H9 (cell line): ENCODE measurements around the gene ATE1. TPM values are rescaled to one million over a fixed set of nuclear protein-coding genes. Genes with fewer than 3 reads are reported as not detected.

Experiments
- DNase-seq: peaks from one replicate; pipeline ENCODE4 v3.0.0-alpha.2; 2017
- H2AFZ ChIP-seq: one replicate; pipeline ENCODE4 v1.6.1; 2013; ENCODE audit warnings: mild to moderate bottlenecking, low read length, control low read depth, moderate library complexity
- H2AK5ac ChIP-seq: 2 replicates; pipeline ENCODE4 v1.6.1; 2013; ENCODE audit warnings: low read length, control low read depth, mixed read lengths; ENCODE audit not compliant: insufficient read length
- H2BK120ac ChIP-seq: one replicate; pipeline ENCODE4 v1.6.1; 2013; ENCODE audit warnings: low read depth, mild to moderate bottlenecking, low read length, control low read depth, inconsistent platforms; ENCODE audit not compliant: poor library complexity, severe bottlenecking
- H2BK12ac ChIP-seq: 2 replicates; pipeline ENCODE4 v1.6.1; 2013; ENCODE audit warnings: low read length, control low read depth, mixed read lengths, low read depth; ENCODE audit not compliant: insufficient read length
- H2BK15ac ChIP-seq: 2 replicates; pipeline ENCODE4 v1.6.1; 2013; ENCODE audit warnings: low read depth, low read length, control low read depth
- H2BK20ac ChIP-seq: one replicate; pipeline ENCODE4 v1.6.1; 2013; ENCODE audit warnings: low read depth, mild to moderate bottlenecking, low read length, control low read depth, inconsistent platforms; ENCODE audit not compliant: poor library complexity, severe bottlenecking
- H2BK5ac ChIP-seq: 2 replicates; pipeline ENCODE4 v1.6.1; 2013; ENCODE audit warnings: low read length, control low read depth, mixed read lengths; ENCODE audit not compliant: insufficient read length
- H3K14ac ChIP-seq: 2 replicates; pipeline ENCODE4 v1.6.1; 2013; ENCODE audit warnings: low read length, control low read depth; ENCODE audit not compliant: insufficient read depth
- H3K18ac ChIP-seq: 2 replicates; pipeline ENCODE4 v1.6.1; 2013; ENCODE audit warnings: low read depth, mild to moderate bottlenecking, mixed read lengths, low read length, control low read depth; ENCODE audit not compliant: insufficient read length
- H3K23ac ChIP-seq: 2 replicates; pipeline ENCODE4 v1.6.1; 2013; ENCODE audit warnings: low read length, control low read depth, mixed read lengths, low read depth; ENCODE audit not compliant: insufficient read length
- H3K23me2 ChIP-seq: 2 replicates; pipeline ENCODE4 v1.6.1; 2013; ENCODE audit warnings: low read depth, mild to moderate bottlenecking, mixed read lengths, low read length, control low read depth; ENCODE audit not compliant: insufficient read length, poor library complexity, severe bottlenecking
- H3K27ac ChIP-seq: 2 replicates; pipeline ENCODE4 v1.5.1; 2013; ENCODE audit warnings: low read length, control low read depth, mixed read lengths, low read depth; ENCODE audit not compliant: insufficient read length
- H3K27me3 ChIP-seq: 2 replicates; pipeline ENCODE4 v1.6.1; 2013; ENCODE audit warnings: low read length, control low read depth, inconsistent platforms; ENCODE audit not compliant: insufficient read depth
- H3K4ac ChIP-seq: 2 replicates; pipeline ENCODE4 v1.6.1; 2013; ENCODE audit warnings: low read depth, mild to moderate bottlenecking, control low read depth, inconsistent platforms, low read length, moderate library complexity
- H3K4me1 ChIP-seq: 2 replicates; pipeline ENCODE4 v1.6.1; 2013; ENCODE audit warnings: low read length, control low read depth, inconsistent platforms; ENCODE audit not compliant: insufficient read depth
- H3K4me2 ChIP-seq: 2 replicates; pipeline ENCODE4 v1.6.1; 2013; ENCODE audit warnings: low read length, control low read depth, mixed read lengths; ENCODE audit not compliant: insufficient read length, insufficient read depth
- H3K56ac ChIP-seq: 2 replicates; pipeline ENCODE4 v1.6.1; 2013; ENCODE audit warnings: low read depth, mild to moderate bottlenecking, mixed read lengths, low read length, control low read depth; ENCODE audit not compliant: insufficient read length
- H3K79me1 ChIP-seq: 2 replicates; pipeline ENCODE4 v1.6.1; 2013; ENCODE audit warnings: low read depth, mild to moderate bottlenecking, moderate library complexity, low read length, control low read depth, inconsistent platforms; ENCODE audit not compliant: insufficient read depth, poor library complexity, severe bottlenecking
- H3K79me2 ChIP-seq: 2 replicates; pipeline ENCODE4 v1.6.1; 2013; ENCODE audit warnings: low read length, control low read depth, inconsistent platforms; ENCODE audit not compliant: insufficient read depth
- H3K9ac ChIP-seq: 2 replicates; pipeline ENCODE4 v1.6.1; 2013; ENCODE audit warnings: low read length, control low read depth, mixed read lengths; ENCODE audit not compliant: insufficient read length; ENCODE audit errors: extremely low read depth
- H3K9me3 ChIP-seq: one replicate; pipeline ENCODE4 v1.6.1; 2013; ENCODE audit warnings: low read depth, low read length, inconsistent platforms; ENCODE audit not compliant: control insufficient read depth
- H3T11ph ChIP-seq: one replicate; pipeline ENCODE4 v1.6.1; 2013; ENCODE audit warnings: mild to moderate bottlenecking, low read length, control low read depth, inconsistent platforms
- H4K20me1 ChIP-seq: one replicate; pipeline ENCODE4 v1.6.1; 2013; ENCODE audit not compliant: control insufficient read depth, insufficient read length, insufficient read depth
- H4K5ac ChIP-seq: 2 replicates; pipeline ENCODE4 v1.6.1; 2013; ENCODE audit warnings: low read depth, mild to moderate bottlenecking, mixed read lengths, low read length, control low read depth; ENCODE audit not compliant: insufficient read length
- H4K8ac ChIP-seq: replicated peaks from 2 replicates; pipeline ENCODE4 v1.6.1; 2013; ENCODE audit warnings: low read length, control low read depth, mixed read lengths, low read depth; ENCODE audit not compliant: insufficient read length
- H4K91ac ChIP-seq: 2 replicates; pipeline ENCODE4 v1.6.1; 2013; ENCODE audit warnings: low read depth, mild to moderate bottlenecking, moderate library complexity, mixed read lengths, low read length, control low read depth; ENCODE audit not compliant: insufficient read length
- H3K27ac Mint-ChIP-seq, 3 experiments: 2 replicates in 2 of 3; 3 replicates in 1 of 3; pipeline ENCODE4 v1.8.0; 2020 to 2021; ENCODE audit warnings: mixed read lengths in 3 of 3, mild to moderate bottlenecking in 1 of 3, moderate library complexity in 1 of 3
- H3K27me3 Mint-ChIP-seq: 2 replicates; pipeline ENCODE4 v1.8.0; 2021; ENCODE audit warnings: low read depth, mild to moderate bottlenecking, moderate library complexity, mixed read lengths
- H3K36me3 Mint-ChIP-seq, 3 experiments: 2 replicates in 2 of 3; 3 replicates in 1 of 3; pipeline ENCODE4 v1.8.0; 2020 to 2021; ENCODE audit warnings: low read depth in 3 of 3, mixed read lengths in 3 of 3; ENCODE audit not compliant: insufficient read depth in 1 of 3
- H3K4me1 Mint-ChIP-seq, 2 experiments: 2 replicates each; pipeline ENCODE4 v1.8.0; 2020; ENCODE audit warnings: mixed read lengths in 2 of 2
- H3K4me3 Mint-ChIP-seq, 2 experiments: 2 replicates in 1 of 2; 3 replicates in 1 of 2; pipeline ENCODE4 v1.8.0; 2020 to 2021; ENCODE audit warnings: mild to moderate bottlenecking in 2 of 2, mixed read lengths in 2 of 2, moderate library complexity in 1 of 2
- H3K9me3 Mint-ChIP-seq, 2 experiments: 2 replicates in 1 of 2; 3 replicates in 1 of 2; pipeline ENCODE4 v1.8.0; 2020; ENCODE audit warnings: mild to moderate bottlenecking in 2 of 2, mixed read lengths in 2 of 2, moderate library complexity in 1 of 2
- CTCF ChIP-seq: fragments of 200-600 bp; sonication (generic); conservative IDR thresholded peaks from 3 replicates; pipeline ENCODE4 v1.8.0; 2021; ENCODE audit warnings: antibody characterized with exemption, mild to moderate bottlenecking
- WGBS: extraction: QIAGEN DNeasy Blood & Tissue Kit; methylation state at CpG from one replicate; pipeline ENCODE4 v1.1.7; 2013; ENCODE audit warnings: missing lambda C conversion rate, low lambda C conversion rate, mixed read lengths; ENCODE audit not compliant: insufficient read length; ENCODE audit errors: extremely low coverage; 5-methylcytosine and 5-hydroxymethylcytosine counted together
- total RNA-seq: library from RNA; stranded (reverse); gene quantifications from 2 replicates; pipeline ENCODE4 v1.2.1, GENCODE V29; 2021

The ATE1 gene
- total RNA-seq, 1 experiment from 2014 or later = 29.0 TPM

GRCh38 chr10:121783782-121784372 is 144.0 kb downstream of the ATE1 start:
- no peak for TF ChIP-seq CTCF
- Histone ChIP-seq H4K91ac (no peak overlapping the region), H3K27ac (no peak overlapping the region), H2BK12ac (no peak overlapping the region), H3K14ac (no peak overlapping the region), H2AK5ac (no peak overlapping the region), H3K56ac (no peak overlapping the region), H4K8ac (no peak overlapping the region), H3K9me3 (no peaks in the 10 kb centered on the region), H4K5ac (no peak overlapping the region), H2BK120ac (no peak overlapping the region), H3K4ac (no peak overlapping the region), H3K9ac (no peak overlapping the region), H2AFZ (no peak overlapping the region), H3K79me2 (no peaks in the 10 kb centered on the region), H3K23me2 (no peaks in the 10 kb centered on the region), H3K18ac (no peak overlapping the region), H3T11ph (no peak overlapping the region), H3K27me3 (no peaks in the 10 kb centered on the region), H4K20me1 (no peaks in the 10 kb centered on the region), H3K4me2 (no peak overlapping the region), H3K4me1 (no peaks in the 10 kb centered on the region), H2BK5ac (no peak overlapping the region), H2BK20ac (no peak overlapping the region), H2BK15ac (no peak overlapping the region), H3K23ac (no peak overlapping the region), H3K79me1 (no peaks in the 10 kb centered on the region)
- Mint-ChIP-seq H3K4me1 (no peaks in the 10 kb centered on the region; a peak in 1 of 4 replicates), H3K4me3 (no peak overlapping the region), H3K36me3 (no peaks in the 10 kb centered on the region; a peak in 1 of 7 replicates), H3K27me3 (no peaks in the 10 kb centered on the region), H3K9me3 (no peaks in the 10 kb centered on the region), H3K27ac (no peak overlapping the region)
- no CpG with 5 or more reads among the region's 6 CpGs for WGBS
- DNase-seq = no peak
